Fibroblast of lung (primary cell): ENCODE results near the gene MYO7A. TPM values are rescaled to one million over a fixed set of nuclear protein-coding genes. Genes with fewer than 3 reads are reported as not detected.

Experiments
- DNase-seq, 2 donors: peaks; one replicate each; pipeline versions ENCODE4 v3.0.0 to v3.0.0-alpha.2; 2010; ENCODE audit warnings: low read depth in 2 of 2
- H2AFZ ChIP-seq: 2 replicates; pipeline ENCODE4 v1.5.1; 2012; ENCODE audit warnings: low read length, control low read depth, inconsistent platforms
- H3K27ac ChIP-seq: 2 replicates; pipeline ENCODE4 v1.5.1; 2011; ENCODE audit warnings: low read length, control low read depth; ENCODE audit not compliant: insufficient read depth
- H3K27me3 ChIP-seq: 2 replicates; pipeline ENCODE4 v1.5.1; 2011; ENCODE audit warnings: mild to moderate bottlenecking, low read length; ENCODE audit not compliant: control insufficient read depth, insufficient read depth
- H3K36me3 ChIP-seq: 2 replicates; pipeline ENCODE4 v1.5.1; 2011; ENCODE audit warnings: low read length; ENCODE audit not compliant: control insufficient read depth, insufficient read depth
- H3K4me1 ChIP-seq: 2 replicates; pipeline ENCODE4 v1.5.1; 2011; ENCODE audit warnings: low read length; ENCODE audit not compliant: control insufficient read depth, insufficient read depth; ENCODE audit errors: extremely low read depth
- H3K4me2 ChIP-seq: 2 replicates; pipeline ENCODE4 v1.5.1; 2011; ENCODE audit warnings: low read length, control low read depth; ENCODE audit not compliant: insufficient read depth; ENCODE audit errors: extremely low read depth
- H3K4me3 ChIP-seq, 4 experiments: fragments of 200-600 bp in 1 of 4; sonication (generic) in 1 of 4; replicated peaks in 1 of 4; 2 replicates each; pipeline ENCODE4 v1.5.1; 2011 to 2016; ENCODE audit warnings: low read length in 4 of 4, low read depth in 3 of 4, mild to moderate bottlenecking in 3 of 4, control low read depth in 2 of 4, inconsistent platforms in 1 of 4, mixed read lengths in 1 of 4; ENCODE audit not compliant: insufficient read depth in 1 of 4; ENCODE audit errors: control extremely low read depth in 1 of 4
- H3K79me2 ChIP-seq: 2 replicates; pipeline ENCODE4 v1.5.1; 2012; ENCODE audit warnings: mild to moderate bottlenecking, low read length, inconsistent platforms; ENCODE audit not compliant: control insufficient read depth, insufficient read depth
- H3K9ac ChIP-seq: 2 replicates; pipeline ENCODE4 v1.5.1; 2011; ENCODE audit warnings: mild to moderate bottlenecking, low read length, control low read depth; ENCODE audit not compliant: insufficient read depth
- H3K9me3 ChIP-seq: 2 replicates; pipeline ENCODE4 v1.5.1; 2012; ENCODE audit warnings: low read depth, low read length; ENCODE audit not compliant: control insufficient read depth, insufficient read depth
- H4K20me1 ChIP-seq: 2 replicates; pipeline ENCODE4 v1.5.1; 2011; ENCODE audit warnings: low read length; ENCODE audit not compliant: control insufficient read depth, insufficient read depth; ENCODE audit errors: extremely low read depth
- CTCF ChIP-seq, 2 donors: IDR thresholded peaks in 1 of 2; conservative IDR thresholded peaks in 1 of 2; 1 replicate in 1 of 2; 2 replicates in 1 of 2; pipeline ENCODE4 v1.5.1; 2011 to 2012; ENCODE audit warnings: low read length in 2 of 2, control low read depth in 1 of 2, inconsistent platforms in 1 of 2, low read depth in 1 of 2, mild to moderate bottlenecking in 1 of 2
- EZH2 ChIP-seq: IDR thresholded peaks from 2 replicates; pipeline ENCODE4 v1.5.1; 2012; ENCODE audit warnings: low read length, control low read depth, mild to moderate bottlenecking; ENCODE audit errors: missing control alignments
- polyA plus RNA-seq, 2 donors: library from polyadenylated mRNA; depleted of rRNA in 1 of 2; stranded (reverse) in 1 of 2; unstranded in 1 of 2; fragments of >200 nt; gene quantifications; 2 replicates each; pipeline ENCODE4 v1.2.1, GENCODE V29; 2011 to 2012; ENCODE audit warnings: missing spikeins in 1 of 2
- total RNA-seq: library from RNA; depleted of rRNA; stranded (reverse); fragments of >200 nt; gene quantifications from 2 replicates; pipeline ENCODE4 v1.2.1, GENCODE V29; 2014

The MYO7A gene
- total and polyA plus RNA-seq, 2 donors (not counting 1 experiment from before 2014, with no cell fraction given), result 0.01 to 0.33 TPM

- Histone ChIP-seq H3K4me3 (no peak overlapping the region), H3K4me2 (no peak overlapping the region), H3K9ac (no peak overlapping the region), H3K36me3 (no peaks in the 10 kb centered on the region), H4K20me1 (no peaks in the 10 kb centered on the region), H3K4me1 (no peaks in the 10 kb centered on the region), H2AFZ (no peak overlapping the region), H3K79me2 (no peaks in the 10 kb centered on the region), H3K9me3 (no peaks in the 10 kb centered on the region), H3K27ac (no peak overlapping the region), H3K27me3 (peaks cover 8% of the 10 kb centered on the region)
- DNase-seq, result no peak
- TF ChIP-seq CTCF (conservative IDR thresholded peaks at IDR 0.05 in 1 of 2, IDR thresholded peaks at IDR 0.05 in 1 of 2; ENCODE audit: low read depth in 1 of 2, low read length in 2 of 2) (no peak), EZH2 (no peak)
Observed at GRCh38 chr11:77166021-77166420, 38.0 kb downstream of the MYO7A start.

- H3K4me1 ChIP-seq, result no peaks in the 10 kb centered on the region
- H4K20me1 ChIP-seq, result no peaks in the 10 kb centered on the region
- DNase-seq, result no peak
- no peak overlapping the region for H3K4me3 ChIP-seq
- H3K27ac ChIP-seq, result no peak overlapping the region
- no peaks in the 10 kb centered on the region for H3K9me3 ChIP-seq
- H3K79me2 ChIP-seq, result no peaks in the 10 kb centered on the region
- H3K4me2 ChIP-seq, result no peak overlapping the region
- peaks cover 8% of the 10 kb centered on the region for H3K27me3 ChIP-seq
- no peaks in the 10 kb centered on the region for H3K36me3 ChIP-seq
- no peak overlapping the region for H2AFZ ChIP-seq
- H3K9ac ChIP-seq, result no peak overlapping the region
- TF ChIP-seq EZH2 (no peak), CTCF (conservative IDR thresholded peaks at IDR 0.05 in 1 of 2, IDR thresholded peaks at IDR 0.05 in 1 of 2; ENCODE audit: low read depth in 1 of 2, low read length in 2 of 2) (no peak)
Observed at GRCh38 chr11:77167111-77167626, 39.1 kb downstream of the MYO7A start.

DNA sequence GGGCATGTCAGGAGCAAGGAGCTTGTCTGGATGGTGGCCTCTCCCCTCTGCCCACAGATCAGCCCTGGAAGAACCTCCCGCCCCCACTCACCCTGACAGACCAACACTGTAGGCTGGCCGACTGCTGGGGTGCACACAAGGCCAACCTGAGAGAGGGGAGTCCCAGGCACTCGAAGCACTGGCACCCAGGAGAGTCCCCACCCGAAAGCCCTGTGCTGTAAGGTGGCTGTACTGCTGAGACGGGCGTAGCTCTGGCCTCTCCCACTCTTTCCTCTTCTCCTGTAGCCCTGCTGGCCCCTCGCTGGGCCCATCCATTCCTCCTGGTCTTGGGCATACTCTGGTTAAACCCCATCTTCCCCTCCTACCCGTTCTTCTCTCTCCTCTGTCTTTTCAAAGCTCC is 39.7 kb downstream of the MYO7A start:
- H3K27me3 ChIP-seq, result peaks cover 8% of the 10 kb centered on the region
- no peak overlapping the region for H3K4me2 ChIP-seq
- no peaks in the 10 kb centered on the region for H3K4me1 ChIP-seq
- H3K9me3 ChIP-seq, result no peaks in the 10 kb centered on the region
- H3K79me2 ChIP-seq, result no peaks in the 10 kb centered on the region
- TF ChIP-seq EZH2 (no peak), CTCF (conservative IDR thresholded peaks at IDR 0.05 in 1 of 2, IDR thresholded peaks at IDR 0.05 in 1 of 2; ENCODE audit: low read depth in 1 of 2, low read length in 2 of 2) (no peak)
- H3K36me3 ChIP-seq, result no peaks in the 10 kb centered on the region
- H2AFZ ChIP-seq, result no peak overlapping the region
- H3K4me3 ChIP-seq, result no peak overlapping the region
- H3K9ac ChIP-seq, result no peak overlapping the region
- no peaks in the 10 kb centered on the region for H4K20me1 ChIP-seq
- H3K27ac ChIP-seq, result no peak overlapping the region
- no peak for DNase-seq
